ENCODE results near the gene ABL2.
"Not testable (repeated sequence)": the region's sequence is repeated elsewhere in the genome, so short reads cannot be mapped to it uniquely, and the experiment has no call there.

Gene ABL2

DNA sequence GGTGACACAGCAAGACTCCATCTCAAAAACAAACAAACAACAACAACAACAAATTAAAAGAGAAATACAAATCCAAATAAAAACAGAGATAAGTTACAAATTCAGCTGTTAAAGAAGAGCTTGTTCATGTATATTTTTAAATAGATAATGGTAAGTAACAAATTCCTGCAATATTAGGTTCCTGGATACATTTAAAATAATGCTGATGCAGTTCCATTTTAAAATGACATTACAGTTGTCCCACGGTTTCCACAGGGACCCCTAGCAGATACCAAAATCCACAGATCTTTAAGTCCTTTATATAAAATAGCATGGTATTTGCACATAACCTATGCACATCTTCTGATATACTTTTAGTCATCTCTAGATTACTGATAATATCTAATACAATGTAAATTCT, 61.5 kb downstream of the ABL2 start:
- DNase-seq = no peak

DNA sequence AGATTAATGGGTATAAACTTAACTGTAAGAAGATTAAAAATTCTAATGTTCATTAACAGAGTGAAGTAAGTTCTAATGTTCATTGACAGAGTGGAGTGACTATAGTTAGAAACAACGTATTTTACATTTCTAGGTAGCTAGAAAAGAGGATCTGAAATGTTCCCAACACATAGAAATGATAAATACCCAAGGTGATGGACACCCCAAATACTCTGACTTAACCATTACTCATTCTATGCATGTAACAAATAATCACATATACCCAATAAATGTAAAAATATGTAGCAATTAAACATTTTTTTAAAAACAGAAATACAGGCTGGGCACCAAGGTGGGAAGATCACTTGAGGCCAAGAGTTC, 62.1 kb downstream of the ABL2 start:
- DNase-seq = no peak

- peak; percentile 45 for DNase-seq
Observed at GRCh38 chr1:179166663-179167417, 62.6 kb downstream of the ABL2 start.

DNA sequence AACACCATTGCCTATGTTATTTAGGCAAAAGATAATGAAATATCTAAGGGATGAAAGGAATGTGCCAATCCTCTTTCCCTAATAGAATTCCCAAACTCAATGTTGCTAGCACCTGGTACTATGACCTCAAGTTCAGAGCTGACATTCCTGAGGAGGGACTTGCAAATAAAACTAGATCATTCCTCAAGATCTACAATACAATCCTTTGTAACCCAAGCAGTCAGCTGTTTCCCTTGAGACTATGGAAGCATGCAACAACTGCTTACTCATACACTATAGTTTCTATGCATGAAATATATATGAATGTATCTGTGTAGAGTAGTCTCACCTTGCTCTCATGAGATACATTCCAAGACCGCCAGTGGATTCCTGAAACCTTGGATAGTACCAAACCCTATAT, 65.0 kb downstream of the ABL2 start:
- DNase-seq = peak; percentile 81

DNA sequence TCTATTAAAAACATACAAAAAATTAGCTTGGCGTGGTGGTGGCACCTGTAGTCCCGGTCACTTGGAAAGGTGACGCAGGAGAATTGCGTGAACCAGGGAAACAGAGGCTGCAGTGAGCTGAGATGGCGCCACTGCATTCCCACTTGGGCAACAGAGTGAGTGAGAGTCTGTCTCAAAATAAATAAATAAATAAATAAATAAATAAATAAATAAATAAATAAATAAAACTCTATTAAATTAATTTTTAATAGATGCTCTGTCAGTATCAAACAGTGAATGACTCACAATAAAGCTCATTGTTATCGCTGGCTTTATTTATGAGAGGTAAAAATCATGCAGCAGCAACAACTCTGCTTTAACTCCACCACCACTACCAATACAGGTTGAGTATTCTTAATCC, 72.8 kb downstream of the ABL2 start:
- DNase-seq = no peak

- DNase-seq = no peak
Observed at GRCh38 chr1:179156026-179156425, 73.5 kb downstream of the ABL2 start.

GRCh38 chr1:179155615-179156014, 73.9 kb downstream of the ABL2 start:
- DNase-seq = no peak

- DNase-seq = no peak
Observed at GRCh38 chr1:179154437-179154836, 75.0 kb downstream of the ABL2 start.

GRCh38 chr1:179153217-179153616, 76.3 kb downstream of the ABL2 start:
- DNase-seq = no peak

- DNase-seq = no peak
Observed at GRCh38 chr1:179151908-179152682, 77.4 kb downstream of the ABL2 start.

- DNase-seq = peak; percentile 63
Observed at GRCh38 chr1:179146911-179147310, 82.6 kb downstream of the ABL2 start.

GRCh38 chr1:179146476-179146875, 83.0 kb downstream of the ABL2 start:
- no peak for DNase-seq

- no peak for DNase-seq
Observed at GRCh38 chr1:179145521-179145920, 84.0 kb downstream of the ABL2 start.

DNA sequence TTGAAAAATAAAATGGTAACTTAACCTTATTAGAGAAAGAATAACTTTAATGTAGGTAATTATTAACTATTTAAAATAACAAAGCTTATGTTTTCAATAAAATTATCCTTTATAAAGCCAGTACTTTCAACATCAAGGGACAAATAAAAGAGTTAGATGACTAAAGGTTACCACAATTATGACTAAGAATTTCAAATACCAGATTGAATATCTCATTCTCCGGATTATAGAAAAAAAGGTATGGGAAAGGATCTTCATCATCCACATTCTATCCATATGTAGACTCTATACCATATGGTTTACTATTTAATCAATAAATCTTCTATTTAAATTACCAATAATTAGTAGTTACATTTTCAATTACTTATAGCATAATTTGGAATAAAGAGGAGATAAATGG, 84.9 kb downstream of the ABL2 start:
- DNase-seq = peak; percentile 51

GRCh38 chr1:179143322-179143721, 86.2 kb downstream of the ABL2 start:
- peak; percentile 92 for DNase-seq

DNA sequence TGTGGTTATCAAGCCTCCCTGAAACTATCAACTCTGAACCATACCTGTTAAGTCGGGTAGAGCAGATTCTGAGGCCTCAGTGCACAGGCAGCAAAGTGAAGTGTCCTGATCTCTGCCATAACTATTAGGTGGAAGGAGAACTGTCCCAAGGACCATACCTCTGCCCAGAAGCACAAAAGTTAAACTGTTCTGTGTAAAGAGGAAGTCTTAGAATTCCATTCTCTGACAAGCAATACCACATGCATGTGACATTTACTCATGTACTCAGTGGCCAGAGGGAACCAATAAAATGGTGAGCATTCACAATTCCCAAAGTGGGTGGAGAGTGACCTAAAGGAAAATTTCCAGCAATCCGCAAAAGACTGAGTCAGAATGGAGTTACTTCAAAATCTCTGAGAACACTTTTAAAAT, 86.6 kb downstream of the ABL2 start:
- peak; percentile 98 for DNase-seq

GRCh38 chr1:179141592-179142251, 87.8 kb downstream of the ABL2 start:
- peak; percentile 76 for DNase-seq

DNA sequence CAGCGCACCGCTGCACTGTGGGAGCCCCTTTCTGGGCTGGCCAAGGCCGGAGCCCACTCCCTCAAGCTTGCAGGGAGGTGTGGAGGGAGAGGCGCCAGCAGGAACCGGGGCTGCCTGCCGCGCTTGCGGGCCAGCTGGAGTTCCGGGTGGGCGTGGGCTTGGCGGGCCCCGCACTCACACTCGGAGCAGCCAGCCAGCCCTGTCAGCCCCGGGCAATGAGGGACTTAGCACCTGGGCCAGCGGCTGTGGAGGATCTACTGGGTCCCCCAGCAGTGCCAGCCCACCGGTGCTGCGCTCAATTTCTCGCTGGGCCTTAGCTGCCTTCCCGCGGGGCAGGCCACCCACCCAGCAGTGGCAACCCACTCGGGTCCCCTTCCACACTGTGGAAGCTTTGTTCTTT, 90.7 kb downstream of the ABL2 start:
- DNase-seq = not testable (repeated sequence)

GRCh38 chr1:179137617-179138255, 91.7 kb downstream of the ABL2 start:
- DNase-seq = no peak

DNA sequence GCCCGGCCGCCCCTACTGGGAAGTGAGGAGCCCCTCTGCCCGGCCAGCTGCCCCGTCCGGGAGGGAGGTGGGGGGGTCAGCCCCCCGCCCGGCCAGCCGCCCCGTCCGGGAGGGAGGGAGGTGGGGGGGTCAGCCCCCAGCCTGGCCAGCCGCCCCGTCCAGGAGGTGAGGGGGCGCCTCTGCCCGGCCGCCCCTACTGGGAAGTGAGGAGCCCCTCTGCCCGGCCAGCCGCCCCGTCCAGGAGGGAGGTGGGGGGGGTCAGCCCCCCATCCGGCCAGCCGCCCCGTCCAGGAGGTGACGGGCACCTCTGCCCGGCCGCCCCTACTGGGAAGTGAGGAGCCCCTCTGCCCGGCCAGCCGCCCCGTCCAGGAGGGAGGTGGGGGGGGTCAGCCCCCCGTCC, 93.8 kb downstream of the ABL2 start:
- not testable (repeated sequence) for DNase-seq

DNA sequence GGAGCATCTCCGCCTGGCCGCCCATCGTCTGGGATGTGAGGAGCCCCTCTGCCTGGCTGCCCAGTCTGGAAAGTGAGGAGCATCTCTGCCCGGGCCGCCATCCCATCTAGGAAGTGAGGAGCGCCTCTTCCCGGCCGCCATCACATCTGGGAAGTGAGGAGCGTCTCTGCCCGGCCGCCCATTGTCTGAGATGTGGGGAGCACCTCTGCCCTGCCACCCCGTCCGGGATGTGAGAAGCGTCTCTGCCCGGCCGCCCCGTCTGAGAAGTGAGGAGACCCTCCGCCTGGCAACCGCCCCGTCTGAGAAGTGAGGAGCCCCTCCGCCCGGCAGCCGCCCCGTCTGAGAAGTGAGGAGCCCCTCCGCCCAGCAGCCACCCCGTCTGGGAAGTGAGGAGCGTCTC, 94.3 kb downstream of the ABL2 start:
- not testable (repeated sequence) for DNase-seq

DNA sequence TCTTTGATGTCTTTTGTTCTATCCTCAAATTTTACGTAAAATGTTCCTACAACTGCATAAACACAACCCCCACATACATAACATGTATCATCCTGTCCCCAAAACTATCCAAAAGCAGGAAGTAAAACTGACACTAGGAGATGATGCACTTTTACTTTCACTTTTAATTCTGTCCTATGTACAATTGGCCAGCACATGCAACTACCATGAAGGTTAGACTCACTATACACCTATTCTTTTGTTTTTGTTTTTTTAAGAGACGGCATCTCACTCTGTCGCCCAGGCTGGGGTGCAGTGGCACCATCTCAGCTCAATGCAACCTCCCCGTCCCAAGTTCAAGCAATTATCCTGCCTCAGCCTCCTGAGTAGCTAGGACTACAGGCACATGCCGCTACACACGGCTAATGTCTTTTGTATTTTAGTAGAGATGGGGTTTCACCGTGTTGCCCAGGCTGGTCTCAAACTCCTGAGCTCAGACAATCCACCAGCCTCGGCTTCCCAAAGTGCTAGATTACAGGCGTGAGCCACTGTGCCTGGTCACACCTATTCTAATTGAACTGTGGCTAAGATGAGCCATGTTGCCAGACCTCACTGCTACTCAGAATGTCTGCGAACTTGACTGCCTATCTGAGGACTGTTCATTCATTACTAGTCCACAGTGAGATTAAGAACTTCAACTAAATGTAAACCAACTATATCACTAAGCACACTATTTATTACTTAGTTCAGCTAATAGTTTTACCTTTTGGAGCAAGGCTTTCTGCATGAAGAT, 99.6 kb downstream of the ABL2 start:
- peak; percentile 54 for DNase-seq

DNA sequence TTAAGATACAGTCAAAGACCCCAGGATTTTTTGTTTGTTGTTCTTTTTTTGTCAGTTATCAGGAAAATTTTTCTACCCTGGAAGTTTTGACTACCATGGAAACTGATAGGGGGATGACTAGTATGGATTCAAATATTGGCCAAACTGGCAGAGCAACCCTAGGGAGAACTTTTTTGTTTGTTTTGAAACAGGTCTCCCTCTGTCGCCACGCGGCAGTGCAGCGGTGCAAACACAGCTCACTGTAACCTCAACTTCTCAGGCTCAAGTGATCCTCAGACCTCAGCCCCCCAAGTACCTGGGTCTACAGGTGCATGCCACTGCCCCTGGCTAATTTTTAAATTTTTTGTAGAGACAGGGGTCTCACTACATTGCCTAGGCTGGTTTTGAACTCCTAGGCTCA, 101.0 kb downstream of the ABL2 start:
- no peak for DNase-seq

Data from EL (cell line).